ENCODE data around the gene ARHGAP26. TPM values are rescaled to one million over a fixed set of nuclear protein-coding genes. Genes with fewer than 3 reads are reported as not detected.

ARHGAP26 gene
- total RNA-seq, 1 donor from 2014 or later: 17.1 TPM

- no peak overlapping the region for H3K4me3 ChIP-seq (ENCODE audit: low read depth, low read length)
- peak; percentile 61 for TF ChIP-seq CTCF (IDR thresholded peaks at IDR 0.05; ENCODE audit: insufficient read depth, low read length, severe bottlenecking)
- DNase-seq (ENCODE audit: low read depth) (peak; percentile 62), FAIRE-seq (peak; percentile 68)
- H3K27me3 ChIP-seq (ENCODE audit: control insufficient read depth, insufficient read depth, low read length): no peaks in the 10 kb centered on the region
- H3K36me3 ChIP-seq (ENCODE audit: control insufficient read depth, insufficient read depth, low read length): no peaks in the 10 kb centered on the region
These were observed 145.7 kb downstream of the ARHGAP26 start for GRCh38 chr5:142915813-142916424.

- Histone ChIP-seq H3K36me3 (ENCODE audit: control insufficient read depth, insufficient read depth, low read length) (no peaks in the 10 kb centered on the region), H3K27me3 (ENCODE audit: control insufficient read depth, insufficient read depth, low read length) (no peaks in the 10 kb centered on the region), H3K4me3 (ENCODE audit: low read depth, low read length) (no peak overlapping the region)
- FAIRE-seq (no peak), DNase-seq (ENCODE audit: low read depth) (no peak)
- TF ChIP-seq CTCF (IDR thresholded peaks at IDR 0.05; ENCODE audit: insufficient read depth, low read length, severe bottlenecking): no peak
These were observed 148.9 kb downstream of the ARHGAP26 start for GRCh38 chr5:142918959-142919635.

GRCh38 chr5:142920849-142921612, 150.9 kb downstream of the ARHGAP26 start:
- no peak for TF ChIP-seq CTCF (IDR thresholded peaks at IDR 0.05; ENCODE audit: insufficient read depth, low read length, severe bottlenecking)
- no peaks in the 10 kb centered on the region for H3K36me3 ChIP-seq (ENCODE audit: control insufficient read depth, insufficient read depth, low read length)
- H3K4me3 ChIP-seq (ENCODE audit: low read depth, low read length): no peak overlapping the region
- H3K27me3 ChIP-seq (ENCODE audit: control insufficient read depth, insufficient read depth, low read length): no peaks in the 10 kb centered on the region
- DNase-seq (ENCODE audit: low read depth) (no peak), FAIRE-seq (no peak)

- Histone ChIP-seq H3K36me3 (ENCODE audit: control insufficient read depth, insufficient read depth, low read length) (no peaks in the 10 kb centered on the region), H3K4me3 (ENCODE audit: low read depth, low read length) (no peak overlapping the region), H3K27me3 (ENCODE audit: control insufficient read depth, insufficient read depth, low read length) (no peaks in the 10 kb centered on the region)
- peak; percentile 75 for DNase-seq (ENCODE audit: low read depth)
- no peak for FAIRE-seq
- peak; percentile 30 for TF ChIP-seq CTCF (IDR thresholded peaks at IDR 0.05; ENCODE audit: insufficient read depth, low read length, severe bottlenecking)
These were observed 152.2 kb downstream of the ARHGAP26 start for GRCh38 chr5:142922223-142922952.

- DNase-seq (ENCODE audit: low read depth) (no peak), FAIRE-seq (no peak)
- H3K4me3 ChIP-seq (ENCODE audit: low read depth, low read length): no peak overlapping the region
- no peaks in the 10 kb centered on the region for H3K36me3 ChIP-seq (ENCODE audit: control insufficient read depth, insufficient read depth, low read length)
- H3K27me3 ChIP-seq (ENCODE audit: control insufficient read depth, insufficient read depth, low read length): no peaks in the 10 kb centered on the region
- no peak for TF ChIP-seq CTCF (IDR thresholded peaks at IDR 0.05; ENCODE audit: insufficient read depth, low read length, severe bottlenecking)
These were observed 154.1 kb downstream of the ARHGAP26 start for GRCh38 chr5:142924135-142924883.

Data from bronchial epithelial cell (primary cell).